Lower leg skin (tissue), 3 donors: Measurements from ENCODE around the gene NDRG3.

Experiments used
- CTCF ChIP-seq, 3 donors: fragments of 450-650 bp; IDR thresholded peaks; one replicate each; pipeline ENCODE4 v1.5.1; 2016; ENCODE audit warnings: antibody characterized with exemption in 3 of 3, mild to moderate bottlenecking in 3 of 3, moderate library complexity in 2 of 3
- POLR2A ChIP-seq, 2 donors: fragments of 450-650 bp; IDR thresholded peaks; one replicate each; pipeline ENCODE4 v1.6.1; 2016 to 2017; ENCODE audit warnings: antibody characterized with exemption in 2 of 2, mild to moderate bottlenecking in 1 of 2, moderate library complexity in 1 of 2

- TF ChIP-seq CTCF (IDR thresholded peaks at IDR 0.05) (no peak), POLR2A (IDR thresholded peaks at IDR 0.05) (no peak)
Observed at GRCh38 chr20:36633285-36633772, 112.6 kb downstream of the NDRG3 start.
